Fibroblast of lung (primary cell): ENCODE results near the gene PRPSAP2. TPM values are rescaled to one million over a fixed set of nuclear protein-coding genes. Genes with fewer than 3 reads are reported as not detected.
A peak's percentile ranks its signal among the peaks of the same experiment; 100 is the strongest.

Source experiments
- DNase-seq, 2 donors: peaks; one replicate each; pipeline versions ENCODE4 v3.0.0 to v3.0.0-alpha.2; 2010; ENCODE audit warnings: low read depth in 2 of 2
- H2AFZ ChIP-seq: 2 replicates; pipeline ENCODE4 v1.5.1; 2012; ENCODE audit warnings: low read length, control low read depth, inconsistent platforms
- H3K27ac ChIP-seq: 2 replicates; pipeline ENCODE4 v1.5.1; 2011; ENCODE audit warnings: low read length, control low read depth; ENCODE audit not compliant: insufficient read depth
- H3K27me3 ChIP-seq: 2 replicates; pipeline ENCODE4 v1.5.1; 2011; ENCODE audit warnings: mild to moderate bottlenecking, low read length; ENCODE audit not compliant: control insufficient read depth, insufficient read depth
- H3K36me3 ChIP-seq: 2 replicates; pipeline ENCODE4 v1.5.1; 2011; ENCODE audit warnings: low read length; ENCODE audit not compliant: control insufficient read depth, insufficient read depth
- H3K4me1 ChIP-seq: 2 replicates; pipeline ENCODE4 v1.5.1; 2011; ENCODE audit warnings: low read length; ENCODE audit not compliant: control insufficient read depth, insufficient read depth; ENCODE audit errors: extremely low read depth
- H3K4me2 ChIP-seq: 2 replicates; pipeline ENCODE4 v1.5.1; 2011; ENCODE audit warnings: low read length, control low read depth; ENCODE audit not compliant: insufficient read depth; ENCODE audit errors: extremely low read depth
- H3K4me3 ChIP-seq, 4 experiments: fragments of 200-600 bp in 1 of 4; sonication (generic) in 1 of 4; replicated peaks in 1 of 4; 2 replicates each; pipeline ENCODE4 v1.5.1; 2011 to 2016; ENCODE audit warnings: low read length in 4 of 4, low read depth in 3 of 4, mild to moderate bottlenecking in 3 of 4, control low read depth in 2 of 4, inconsistent platforms in 1 of 4, mixed read lengths in 1 of 4; ENCODE audit not compliant: insufficient read depth in 1 of 4; ENCODE audit errors: control extremely low read depth in 1 of 4
- H3K79me2 ChIP-seq: 2 replicates; pipeline ENCODE4 v1.5.1; 2012; ENCODE audit warnings: mild to moderate bottlenecking, low read length, inconsistent platforms; ENCODE audit not compliant: control insufficient read depth, insufficient read depth
- H3K9ac ChIP-seq: 2 replicates; pipeline ENCODE4 v1.5.1; 2011; ENCODE audit warnings: mild to moderate bottlenecking, low read length, control low read depth; ENCODE audit not compliant: insufficient read depth
- H3K9me3 ChIP-seq: 2 replicates; pipeline ENCODE4 v1.5.1; 2012; ENCODE audit warnings: low read depth, low read length; ENCODE audit not compliant: control insufficient read depth, insufficient read depth
- H4K20me1 ChIP-seq: 2 replicates; pipeline ENCODE4 v1.5.1; 2011; ENCODE audit warnings: low read length; ENCODE audit not compliant: control insufficient read depth, insufficient read depth; ENCODE audit errors: extremely low read depth
- EZH2 ChIP-seq: IDR thresholded peaks from 2 replicates; pipeline ENCODE4 v1.5.1; 2012; ENCODE audit warnings: low read length, control low read depth, mild to moderate bottlenecking; ENCODE audit errors: missing control alignments
- polyA plus RNA-seq, 2 donors: library from polyadenylated mRNA; depleted of rRNA in 1 of 2; stranded (reverse) in 1 of 2; unstranded in 1 of 2; fragments of >200 nt; gene quantifications; 2 replicates each; pipeline ENCODE4 v1.2.1, GENCODE V29; 2011 to 2012; ENCODE audit warnings: missing spikeins in 1 of 2
- total RNA-seq: library from RNA; depleted of rRNA; stranded (reverse); fragments of >200 nt; gene quantifications from 2 replicates; pipeline ENCODE4 v1.2.1, GENCODE V29; 2014
- TF ChIP-seq, protein P1 (sequence below), 2 donors: IDR thresholded peaks in 1 of 2; conservative IDR thresholded peaks in 1 of 2; 1 replicate in 1 of 2; 2 replicates in 1 of 2; pipeline ENCODE4 v1.5.1; 2011 to 2012; ENCODE audit warnings: low read length in 2 of 2, control low read depth in 1 of 2, inconsistent platforms in 1 of 2, low read depth in 1 of 2, mild to moderate bottlenecking in 1 of 2

The PRPSAP2 gene
- total and polyA plus RNA-seq, 2 donors (not counting 1 experiment from before 2014, with no cell fraction given): 23.1 to 47.4 TPM

DNA sequence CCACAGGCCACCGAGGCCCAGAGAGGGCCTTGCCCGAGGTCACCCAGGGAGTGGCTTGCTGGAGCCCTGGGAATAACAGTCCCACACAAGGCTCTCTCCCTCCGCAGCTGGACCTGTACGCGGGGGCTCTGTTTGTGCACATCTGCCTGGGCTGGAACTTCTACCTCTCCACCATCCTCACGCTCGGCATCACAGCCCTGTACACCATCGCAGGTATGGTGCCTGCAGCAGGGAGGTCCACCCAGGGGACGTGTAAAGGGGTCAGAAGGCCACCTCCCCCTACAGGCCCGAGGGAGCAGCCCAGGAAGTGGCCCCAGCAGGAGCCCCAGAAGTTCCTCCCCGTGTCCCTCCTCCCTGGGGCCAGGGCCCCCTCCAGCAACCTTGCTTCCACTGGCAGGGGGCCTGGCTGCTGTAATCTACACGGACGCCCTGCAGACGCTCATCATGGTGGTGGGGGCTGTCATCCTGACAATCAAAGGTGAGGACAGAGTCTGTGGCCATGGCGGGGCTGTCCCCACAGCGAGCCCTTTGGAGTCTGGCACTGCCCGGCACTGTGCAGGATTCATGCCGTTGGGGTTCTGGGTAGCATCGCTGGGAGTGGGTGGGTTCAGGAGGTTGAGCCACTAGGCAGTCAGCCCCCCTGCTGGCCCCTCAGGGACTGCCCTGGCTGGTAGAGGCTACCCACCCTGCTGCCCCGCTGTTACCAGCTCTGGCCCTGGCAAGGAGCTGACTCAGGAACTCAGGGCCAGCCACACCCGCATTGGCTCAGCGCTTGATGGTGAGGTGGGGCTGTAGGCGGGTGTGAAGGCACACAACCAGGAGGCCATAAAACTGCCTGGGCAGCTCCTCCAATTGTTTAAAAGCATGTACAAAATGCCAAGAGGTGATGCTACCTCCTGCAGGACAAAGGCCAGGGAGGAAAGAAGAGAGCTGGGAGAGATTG lies 111.3 kb downstream of the PRPSAP2 start:
- Histone ChIP-seq H3K4me2 (no peak overlapping the region), H2AFZ (no peak overlapping the region), H3K4me3 (no peak overlapping the region), H3K9ac (no peak overlapping the region), H3K4me1 (no peaks in the 10 kb centered on the region), H3K27me3 (no peaks in the 10 kb centered on the region), H3K36me3 (peaks cover 2% of the 10 kb centered on the region), H3K79me2 (no peaks in the 10 kb centered on the region), H3K27ac (no peak overlapping the region), H3K9me3 (no peaks in the 10 kb centered on the region), H4K20me1 (no peaks in the 10 kb centered on the region)
- no peak for TF ChIP-seq EZH2
- TF ChIP-seq, protein P1, sequence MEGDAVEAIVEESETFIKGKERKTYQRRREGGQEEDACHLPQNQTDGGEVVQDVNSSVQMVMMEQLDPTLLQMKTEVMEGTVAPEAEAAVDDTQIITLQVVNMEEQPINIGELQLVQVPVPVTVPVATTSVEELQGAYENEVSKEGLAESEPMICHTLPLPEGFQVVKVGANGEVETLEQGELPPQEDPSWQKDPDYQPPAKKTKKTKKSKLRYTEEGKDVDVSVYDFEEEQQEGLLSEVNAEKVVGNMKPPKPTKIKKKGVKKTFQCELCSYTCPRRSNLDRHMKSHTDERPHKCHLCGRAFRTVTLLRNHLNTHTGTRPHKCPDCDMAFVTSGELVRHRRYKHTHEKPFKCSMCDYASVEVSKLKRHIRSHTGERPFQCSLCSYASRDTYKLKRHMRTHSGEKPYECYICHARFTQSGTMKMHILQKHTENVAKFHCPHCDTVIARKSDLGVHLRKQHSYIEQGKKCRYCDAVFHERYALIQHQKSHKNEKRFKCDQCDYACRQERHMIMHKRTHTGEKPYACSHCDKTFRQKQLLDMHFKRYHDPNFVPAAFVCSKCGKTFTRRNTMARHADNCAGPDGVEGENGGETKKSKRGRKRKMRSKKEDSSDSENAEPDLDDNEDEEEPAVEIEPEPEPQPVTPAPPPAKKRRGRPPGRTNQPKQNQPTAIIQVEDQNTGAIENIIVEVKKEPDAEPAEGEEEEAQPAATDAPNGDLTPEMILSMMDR (conservative IDR thresholded peaks at IDR 0.05 in 1 of 2, IDR thresholded peaks at IDR 0.05 in 1 of 2; ENCODE audit: low read depth in 1 of 2, low read length in 2 of 2): no peak
- peak in 1 of 2 donors; percentile 16 for DNase-seq

- no peaks in the 10 kb centered on the region for H3K9me3 ChIP-seq
- TF ChIP-seq EZH2: no peak
- TF ChIP-seq, protein P1 (conservative IDR thresholded peaks at IDR 0.05 in 1 of 2, IDR thresholded peaks at IDR 0.05 in 1 of 2; ENCODE audit: low read depth in 1 of 2, low read length in 2 of 2): peak in 1 of 2 donors; percentile 4
- no peaks in the 10 kb centered on the region for H3K27me3 ChIP-seq
- no peak overlapping the region for H2AFZ ChIP-seq
- H3K9ac ChIP-seq: no peak overlapping the region
- H3K4me1 ChIP-seq: no peaks in the 10 kb centered on the region
- peaks cover 2% of the 10 kb centered on the region for H3K36me3 ChIP-seq
- no peaks in the 10 kb centered on the region for H3K79me2 ChIP-seq
- H3K27ac ChIP-seq: no peak overlapping the region
- H3K4me3 ChIP-seq: no peak overlapping the region
- no peaks in the 10 kb centered on the region for H4K20me1 ChIP-seq
- no peak for DNase-seq
- H3K4me2 ChIP-seq: no peak overlapping the region
Measured at GRCh38 chr17:18970582-18971480, 112.9 kb downstream of the PRPSAP2 start.

- Histone ChIP-seq H3K9me3 (no peaks in the 10 kb centered on the region), H3K4me1 (no peaks in the 10 kb centered on the region), H3K9ac (no peak overlapping the region), H2AFZ (no peak overlapping the region), H3K4me3 (no peak overlapping the region), H3K79me2 (no peaks in the 10 kb centered on the region), H3K4me2 (no peak overlapping the region), H3K36me3 (peaks cover 5% of the 10 kb centered on the region), H3K27ac (no peak overlapping the region), H3K27me3 (no peaks in the 10 kb centered on the region), H4K20me1 (no peaks in the 10 kb centered on the region)
- no peak for TF ChIP-seq EZH2
- TF ChIP-seq, protein P1 (conservative IDR thresholded peaks at IDR 0.05 in 1 of 2, IDR thresholded peaks at IDR 0.05 in 1 of 2; ENCODE audit: low read depth in 1 of 2, low read length in 2 of 2): no peak
- DNase-seq: no peak
Measured at GRCh38 chr17:18971801-18972200, 113.9 kb downstream of the PRPSAP2 start.
